HepG2 (cell line): ENCODE results near the gene RHOBTB3. TPM values are rescaled to one million over a fixed set of nuclear protein-coding genes. Genes with fewer than 3 reads are reported as not detected.

Source experiments
- ARNTL ChIP-seq: sonication (generic); formaldehyde crosslinking; IDR thresholded peaks from 2 replicates; pipeline ENCODE4 v1.4.0; 2020; ENCODE audit warnings: mild to moderate bottlenecking, missing genetic modification reagents
- BCL6 ChIP-seq: IDR thresholded peaks from 2 replicates; pipeline ENCODE4 v1.6.1; 2016; ENCODE audit warnings: missing genetic modification reagents, missing compliant biosample characterization
- BORCS8-MEF2B ChIP-seq: sonication (generic); formaldehyde crosslinking; IDR thresholded peaks from 2 replicates; pipeline ENCODE4 v1.8.0; 2022; ENCODE audit warnings: mild to moderate bottlenecking, missing genetic modification reagents
- CTCF ChIP-seq: sonication (generic); formaldehyde crosslinking; IDR thresholded peaks from 2 replicates; pipeline ENCODE4 v1.5.0; 2020; ENCODE audit warnings: mild to moderate bottlenecking, missing genetic modification reagents, moderate library complexity
- FOXJ3 ChIP-seq: sonication (generic); formaldehyde crosslinking; IDR thresholded peaks from 2 replicates; pipeline ENCODE4 v1.4.0; 2020; ENCODE audit warnings: missing genetic modification reagents, mild to moderate bottlenecking, borderline replicate concordance
- FOXP4 ChIP-seq: sonication (generic); formaldehyde crosslinking; IDR thresholded peaks from 2 replicates; pipeline ENCODE4 v1.4.0; 2020; ENCODE audit warnings: missing genetic modification reagents
- HOMEZ ChIP-seq: IDR thresholded peaks from 2 replicates; pipeline ENCODE4 v1.6.1; 2016; ENCODE audit warnings: low read depth
- HOXA3 ChIP-seq: sonication (generic); formaldehyde crosslinking; IDR thresholded peaks from 2 replicates; pipeline ENCODE4 v1.5.0; 2020; ENCODE audit warnings: missing genetic modification reagents
- HOXA9 ChIP-seq: sonication (generic); formaldehyde crosslinking; IDR thresholded peaks from 2 replicates; pipeline ENCODE4 v1.8.1; 2022; ENCODE audit warnings: missing genetic modification reagents, mild to moderate bottlenecking, moderate library complexity, borderline replicate concordance
- MEF2D ChIP-seq: sonication (generic); formaldehyde crosslinking; IDR thresholded peaks from 2 replicates; pipeline ENCODE4 v1.5.1; 2020; ENCODE audit warnings: mild to moderate bottlenecking, missing genetic modification reagents
- MIXL1 ChIP-seq: IDR thresholded peaks from 2 replicates; pipeline ENCODE4 v1.6.1; 2016
- MNT ChIP-seq: fragments of 450-650 bp; IDR thresholded peaks from 2 replicates; pipeline ENCODE4 v1.6.1; 2016
- RAD21 ChIP-seq: fragments of 450-650 bp; formaldehyde crosslinking; IDR thresholded peaks from 2 replicates; pipeline ENCODE4 v1.5.0; 2020; ENCODE audit warnings: mild to moderate bottlenecking
- SYNCRIP ChIP-seq: fragments of 200-400 bp; formaldehyde crosslinking; IDR thresholded peaks from 2 replicates; pipeline ENCODE4 v1.6.1; 2018; ENCODE audit warnings: mild to moderate bottlenecking, low read depth, low read length; ENCODE audit not compliant: insufficient read depth
- TARDBP ChIP-seq: sonication (generic); formaldehyde crosslinking; IDR thresholded peaks from 2 replicates; pipeline ENCODE4 v1.8.0; 2022; ENCODE audit warnings: mild to moderate bottlenecking, missing genetic modification reagents
- TBX2 ChIP-seq: sonication (generic); formaldehyde crosslinking; IDR thresholded peaks from 2 replicates; pipeline ENCODE4 v1.5.0; 2020; ENCODE audit warnings: missing genetic modification reagents, mild to moderate bottlenecking, borderline replicate concordance
- TFDP2 ChIP-seq: sonication (generic); formaldehyde crosslinking; IDR thresholded peaks from 2 replicates; pipeline ENCODE4 v1.4.0; 2020; ENCODE audit warnings: missing genetic modification reagents
- ZNF263 ChIP-seq: sonication (generic); formaldehyde crosslinking; IDR thresholded peaks from 2 replicates; pipeline ENCODE4 v1.4.0; 2020; ENCODE audit warnings: missing genetic modification reagents
- polyA plus RNA-seq, 8 experiments: library from polyadenylated mRNA; depleted of rRNA in 3 of 8; stranded (reverse) in 7 of 8; unstranded in 1 of 8; fragments of >200 nt; fragmentation: Illumina TruSeq in 4 of 8; extraction: Trizol in 4 of 8; gene quantifications; 2 replicates each; pipeline versions ENCODE4 v1.2.1 to v1.2.3, GENCODE V29; 2011 to 2016; ENCODE audit warnings: low read depth in 4 of 8, missing spikeins in 1 of 8, mixed read lengths in 1 of 8; ENCODE audit not compliant: insufficient read depth in 1 of 8
- total RNA-seq, 5 experiments: library from RNA; depleted of rRNA; stranded (reverse); fragments of >200 nt; fragmentation: Illumina TruSeq; extraction: Trizol; gene quantifications; 2 replicates each; pipeline ENCODE4 v1.2.3, GENCODE V29; 2016; ENCODE audit warnings: low read depth in 1 of 5

RHOBTB3 gene
- total and polyA plus RNA-seq, 2 of the 13 experiments (the other 11 are each of a cell fraction or from before 2014, with no cell fraction given) = 31.6 to 35.4 TPM

GRCh38 chr5:95842854-95843544 lies 111.9 kb downstream of the RHOBTB3 start (continued):
- no peak for TF ChIP-seq TFDP2 (CRISPR knock-in tag)
- TF ChIP-seq ARNTL (CRISPR knock-in tag) = no peak
- TF ChIP-seq MNT = 0 out of 2 replicates have a peak, but pooled peaks have one; percentile 9
- TF ChIP-seq FOXP4 = peak; percentile 37; the same call in 1 of the 2 replicates
- TF ChIP-seq TBX2 (CRISPR knock-in tag) = peak; percentile 65
- peak; percentile 57; the same call in 1 of the 2 replicates for TF ChIP-seq HOXA3 (CRISPR knock-in tag)
- TF ChIP-seq BORCS8-MEF2B (CRISPR knock-in tag) = peak; percentile 44; the same call in 1 of the 2 replicates
- TF ChIP-seq MIXL1 (CRISPR knock-in tag) = 0 out of 2 replicates have a peak, but pooled peaks have one; percentile 55
- peak; percentile 18; the same call in 1 of the 2 replicates for TF ChIP-seq TARDBP (CRISPR knock-in tag)
- TF ChIP-seq ZNF263 = peak; percentile 46; the same call in 1 of the 2 replicates
- peak; percentile 70 for TF ChIP-seq RAD21 (CRISPR knock-in tag)
- 0 out of 2 replicates have a peak, but pooled peaks have one; percentile 25 for TF ChIP-seq FOXJ3 (CRISPR knock-in tag)
- TF ChIP-seq MEF2D (CRISPR knock-in tag) = peak; percentile 42; the same call in 1 of the 2 replicates
- peak; percentile 20; the same call in 1 of the 2 replicates for TF ChIP-seq HOMEZ (CRISPR knock-in tag)
- TF ChIP-seq SYNCRIP = no peak
- no peak for TF ChIP-seq BCL6 (CRISPR knock-in tag)
- no peak for TF ChIP-seq HOXA9 (CRISPR knock-in tag)
- TF ChIP-seq CTCF (CRISPR knock-in tag) = peak; percentile 94
